ENCODE results near the gene TLE3. TPM values are rescaled to one million over a fixed set of nuclear protein-coding genes. Genes with fewer than 3 reads are reported as not detected.

TLE3 gene
- total and polyA plus RNA-seq, 8 donors: 12.5 to 37.2 (median 18.9) TPM

GRCh38 chr15:70093481-70094319 lies 4.0 kb downstream of the TLE3 start:
- FAIRE-seq: no peak
- Histone ChIP-seq H3K4me3 (peak overlapping the region in 1 of 4 donors; percentile 87), H3K27ac (peak overlapping the region in 1 of 4 donors; percentile 9), H3K36me3 (peaks cover 0 to 4% (median 0%) of the 10 kb centered on the region in 3 donors), H3K4me1 (peaks cover 21 to 48% (median 29%) of the 10 kb centered on the region in 3 donors), H3K9me3 (no peaks in the 10 kb centered on the region), H3K27me3 (no peaks in the 10 kb centered on the region)
- ATAC-seq: peak; percentile 17 to 58 (median 42)
- TF ChIP-seq, protein P1, sequence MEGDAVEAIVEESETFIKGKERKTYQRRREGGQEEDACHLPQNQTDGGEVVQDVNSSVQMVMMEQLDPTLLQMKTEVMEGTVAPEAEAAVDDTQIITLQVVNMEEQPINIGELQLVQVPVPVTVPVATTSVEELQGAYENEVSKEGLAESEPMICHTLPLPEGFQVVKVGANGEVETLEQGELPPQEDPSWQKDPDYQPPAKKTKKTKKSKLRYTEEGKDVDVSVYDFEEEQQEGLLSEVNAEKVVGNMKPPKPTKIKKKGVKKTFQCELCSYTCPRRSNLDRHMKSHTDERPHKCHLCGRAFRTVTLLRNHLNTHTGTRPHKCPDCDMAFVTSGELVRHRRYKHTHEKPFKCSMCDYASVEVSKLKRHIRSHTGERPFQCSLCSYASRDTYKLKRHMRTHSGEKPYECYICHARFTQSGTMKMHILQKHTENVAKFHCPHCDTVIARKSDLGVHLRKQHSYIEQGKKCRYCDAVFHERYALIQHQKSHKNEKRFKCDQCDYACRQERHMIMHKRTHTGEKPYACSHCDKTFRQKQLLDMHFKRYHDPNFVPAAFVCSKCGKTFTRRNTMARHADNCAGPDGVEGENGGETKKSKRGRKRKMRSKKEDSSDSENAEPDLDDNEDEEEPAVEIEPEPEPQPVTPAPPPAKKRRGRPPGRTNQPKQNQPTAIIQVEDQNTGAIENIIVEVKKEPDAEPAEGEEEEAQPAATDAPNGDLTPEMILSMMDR (IDR thresholded peaks at IDR 0.05): no peak
- 20 to 24% methylated on average over 11 of the region's 11 CpGs for WGBS, 2 donors
- intact Hi-C loops (cut with DNase I): no loop called here
- DNase-seq: peak in 4 of 6 donors; percentile 61 to 80 (median 65)

DNA sequence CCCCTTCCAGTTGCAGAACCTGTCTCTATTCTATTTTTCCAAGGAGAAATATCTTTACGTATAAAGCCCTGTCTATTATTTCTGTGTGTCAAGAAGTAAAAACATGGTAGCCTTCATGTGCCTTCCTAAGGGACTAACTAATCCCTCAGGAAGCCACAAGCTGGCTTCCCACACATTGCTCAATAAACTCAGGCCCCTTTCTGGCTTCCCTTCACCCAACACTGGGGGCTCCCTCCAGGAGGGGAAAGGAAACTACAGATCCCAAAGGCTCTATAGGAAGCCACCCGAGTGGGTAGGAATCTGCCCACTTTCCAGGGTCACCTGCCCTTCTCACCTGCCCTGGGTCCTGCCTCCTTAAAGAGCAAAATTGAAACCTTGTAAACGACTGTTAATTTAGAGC lies 4.6 kb downstream of the TLE3 start:
- intact Hi-C loops (cut with DNase I): no loop called here

DNA sequence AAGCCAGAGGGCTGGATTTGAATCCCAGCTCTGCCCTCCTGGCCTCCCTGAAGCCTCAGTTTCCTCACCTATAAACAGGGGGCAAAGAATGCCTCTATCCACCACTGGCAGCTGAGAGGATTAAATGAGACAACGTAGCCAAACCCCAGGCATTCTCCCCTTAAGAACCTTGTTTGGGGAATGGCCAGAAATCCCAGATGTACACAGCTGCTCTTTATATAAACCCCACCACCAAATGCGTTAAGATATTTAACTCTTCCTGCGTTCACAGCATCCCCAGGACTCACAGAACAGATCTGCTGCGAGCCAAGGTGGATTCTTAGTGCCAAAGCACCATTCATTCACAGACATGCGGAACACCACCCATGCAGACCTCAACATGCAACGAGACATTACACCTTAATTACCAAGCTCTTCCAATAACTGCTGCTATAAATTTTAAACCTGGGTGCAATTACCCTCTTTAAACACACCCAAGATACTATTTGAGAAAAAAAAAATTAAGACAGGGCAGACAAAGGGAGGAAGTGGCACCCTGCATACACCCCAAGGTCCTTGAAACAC lies 5.2 kb downstream of the TLE3 start:
- no peak for DNase-seq
- Histone ChIP-seq H3K4me1 (peaks cover 21 to 42% (median 29%) of the 10 kb centered on the region in 3 donors), H3K36me3 (peaks cover 0 to 4% (median 0%) of the 10 kb centered on the region in 3 donors), H3K27ac (no peak overlapping the region), H3K4me3 (no peak overlapping the region), H3K27me3 (no peaks in the 10 kb centered on the region), H3K9me3 (no peaks in the 10 kb centered on the region)
- FAIRE-seq: no peak
- ATAC-seq: no peak
- TF ChIP-seq, protein P1 (IDR thresholded peaks at IDR 0.05): no peak
- intact Hi-C loops (cut with DNase I): no loop called here
- 77 to 82% methylated on average over 6 of the region's 6 CpGs for WGBS, 2 donors

More for the DNA sequence above, 4.6 kb downstream of the TLE3 start:
- no peaks in the 10 kb centered on the region for H3K9me3 ChIP-seq
- TF ChIP-seq, protein P1 (IDR thresholded peaks at IDR 0.05): no peak
- 25 to 26% methylated on average over 3 of the region's 3 CpGs for WGBS, 2 donors
- no peak overlapping the region for H3K4me3 ChIP-seq
- H3K36me3 ChIP-seq: peaks cover 0 to 4% (median 0%) of the 10 kb centered on the region in 3 donors
- no peaks in the 10 kb centered on the region for H3K27me3 ChIP-seq
- no peak for ATAC-seq
- FAIRE-seq: no peak
- no peak for DNase-seq
- peak overlapping the region in 1 of 4 donors; percentile 9 for H3K27ac ChIP-seq
- peaks cover 21 to 43% (median 29%) of the 10 kb centered on the region in 3 donors for H3K4me1 ChIP-seq

DNA sequence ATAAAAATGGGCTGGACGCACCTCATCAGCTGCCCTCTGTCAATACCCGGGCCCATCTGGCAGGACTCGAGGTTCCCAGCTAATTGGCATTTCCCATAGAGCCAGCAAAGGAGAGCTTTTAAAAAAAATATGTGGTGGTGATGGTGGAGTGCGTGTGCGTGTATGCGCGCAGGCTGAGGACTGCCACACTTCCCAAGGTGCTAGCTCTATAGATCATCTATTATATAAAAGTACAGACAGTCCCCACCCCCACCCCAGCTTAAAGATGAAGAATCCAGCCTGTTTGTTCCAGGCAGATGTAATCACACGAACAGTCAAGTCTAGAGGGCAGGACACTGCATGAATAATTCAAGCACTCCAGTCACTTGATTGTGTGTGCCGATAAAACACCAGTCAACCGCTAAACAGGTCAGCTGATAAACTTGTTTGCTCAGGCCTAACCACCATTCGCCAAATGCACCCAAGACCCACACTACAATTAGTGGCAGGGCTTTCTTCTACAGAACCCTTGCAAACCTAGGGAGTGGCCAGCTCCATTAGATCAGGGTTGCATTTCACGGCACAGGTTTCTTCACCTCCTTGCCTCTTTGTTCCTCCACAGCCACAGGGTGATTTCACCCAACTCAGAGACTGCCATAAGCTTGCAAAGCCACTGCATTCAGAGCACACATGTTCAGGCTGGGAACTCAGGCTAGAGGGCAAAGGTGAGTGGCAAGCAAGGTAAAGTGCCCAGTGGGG lies 5.8 kb downstream of the TLE3 start:
- intact Hi-C loops (cut with DNase I): no loop called here
- TF ChIP-seq, protein P1 (IDR thresholded peaks at IDR 0.05): no peak
- no peaks in the 10 kb centered on the region for H3K9me3 ChIP-seq
- WGBS, 2 donors: 57 to 60% methylated on average over 12 of the region's 12 CpGs
- ATAC-seq (peak in 2 of 4 donors; percentile 14 to 24), DNase-seq (peak in 1 of 6 donors; percentile 13), FAIRE-seq (no peak)
- H3K4me3 ChIP-seq: no peak overlapping the region
- peaks cover 0 to 4% (median 0%) of the 10 kb centered on the region in 3 donors for H3K36me3 ChIP-seq
- H3K4me1 ChIP-seq: peaks cover 21 to 42% (median 29%) of the 10 kb centered on the region in 3 donors
- H3K27me3 ChIP-seq: no peaks in the 10 kb centered on the region
- H3K27ac ChIP-seq: no peak overlapping the region
